Measurements from ENCODE around the gene TPH1. TPM values are rescaled to one million over a fixed set of nuclear protein-coding genes. Genes with fewer than 3 reads are reported as not detected.

Gene TPH1
- total RNA-seq, 1 experiment from 2014 or later: 0.07 TPM

GRCh38 chr11:18012906-18013781 is 32.9 kb downstream of the TPH1 start, which contains the start of gene SERGEF:
Gene SERGEF (minus strand): TSS chr11:18013047. CDS start chr11:18013010, 37 bp downstream.
- POLR2A ChIA-PET: interaction anchor here (0.8 kb wide), 1 partner anchor 102 kb away, joined by 4 read pairs; no protein-coding TSS in a partner anchor
- no peaks in the 10 kb centered on the region for H3K36me3 Mint-ChIP-seq
- TF ChIP-seq AFF4 (CRISPR knock-in tag; IDR thresholded peaks at IDR 0.05; ENCODE audit: borderline replicate concordance): 0 out of 2 replicates have a peak, but pooled peaks have one; percentile 36
- no peak for TF ChIP-seq MXD4 (CRISPR knock-in tag; IDR thresholded peaks at IDR 0.05; ENCODE audit: borderline replicate concordance)
- 0 out of 2 replicates have a peak, but pooled peaks have one; percentile 31 for TF ChIP-seq ZNF232 (CRISPR knock-in tag; IDR thresholded peaks at IDR 0.05)
- no peak for TF ChIP-seq HMGA2 (CRISPR knock-in tag; IDR thresholded peaks at IDR 0.05)
- peak; percentile 65 for TF ChIP-seq SP1 (CRISPR knock-in tag; conservative IDR thresholded peaks at IDR 0.05)
- TF ChIP-seq USF2 (CRISPR knock-in tag; IDR thresholded peaks at IDR 0.05): peak; percentile 51
- TF ChIP-seq, protein P1, sequence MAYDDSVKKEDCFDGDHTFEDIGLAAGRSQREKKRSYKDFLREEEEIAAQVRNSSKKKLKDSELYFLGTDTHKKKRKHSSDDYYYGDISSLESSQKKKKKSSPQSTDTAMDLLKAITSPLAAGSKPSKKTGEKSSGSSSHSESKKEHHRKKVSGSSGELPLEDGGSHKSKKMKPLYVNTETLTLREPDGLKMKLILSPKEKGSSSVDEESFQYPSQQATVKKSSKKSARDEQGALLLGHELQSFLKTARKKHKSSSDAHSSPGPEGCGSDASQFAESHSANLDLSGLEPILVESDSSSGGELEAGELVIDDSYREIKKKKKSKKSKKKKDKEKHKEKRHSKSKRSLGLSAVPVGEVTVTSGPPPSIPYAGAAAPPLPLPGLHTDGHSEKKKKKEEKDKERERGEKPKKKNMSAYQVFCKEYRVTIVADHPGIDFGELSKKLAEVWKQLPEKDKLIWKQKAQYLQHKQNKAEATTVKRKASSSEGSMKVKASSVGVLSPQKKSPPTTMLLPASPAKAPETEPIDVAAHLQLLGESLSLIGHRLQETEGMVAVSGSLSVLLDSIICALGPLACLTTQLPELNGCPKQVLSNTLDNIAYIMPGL (CRISPR knock-in tag; IDR thresholded peaks at IDR 0.05): peak; percentile 37; the same call in 1 of the 2 replicates
- no peak for TF ChIP-seq CTCF (IDR thresholded peaks at IDR 0.05)
- no peak for TF ChIP-seq PRRX2 (CRISPR knock-in tag; IDR thresholded peaks at IDR 0.05)
- no peak for TF ChIP-seq ZNF671 (CRISPR knock-in tag; IDR thresholded peaks at IDR 0.05)
- TF ChIP-seq SMAD4 (CRISPR knock-in tag; IDR thresholded peaks at IDR 0.05): no peak
- TF ChIP-seq FOXP4 (CRISPR knock-in tag; IDR thresholded peaks at IDR 0.05): 0 out of 2 replicates have a peak, but pooled peaks have one; percentile 66
- no peak for TF ChIP-seq JUN (CRISPR knock-in tag; IDR thresholded peaks at IDR 0.05)
- peak; percentile 48; the same call in 1 of the 2 replicates for TF ChIP-seq MAX (CRISPR knock-in tag; IDR thresholded peaks at IDR 0.05)
- TF ChIP-seq E2F5 (CRISPR knock-in tag; IDR thresholded peaks at IDR 0.05): peak; percentile 68; the same call in 1 of the 2 replicates
- TF ChIP-seq RORB (CRISPR knock-in tag; IDR thresholded peaks at IDR 0.05): no peak
- TF ChIP-seq CDX4 (CRISPR knock-in tag; IDR thresholded peaks at IDR 0.05; ENCODE audit: borderline replicate concordance): no peak
- TF ChIP-seq ZNF263 (CRISPR knock-in tag; IDR thresholded peaks at IDR 0.05; ENCODE audit: low read depth): no peak
- TF ChIP-seq ESRRA (CRISPR knock-in tag; IDR thresholded peaks at IDR 0.05; ENCODE audit: borderline replicate concordance): no peak; the same call in 1 of the 2 replicates
- no peak for TF ChIP-seq TEAD1 (CRISPR knock-in tag; IDR thresholded peaks at IDR 0.05)

More at GRCh38 chr11:18012906-18013781, 32.9 kb downstream of the TPH1 start, which contains the start of gene SERGEF:
- Mint-ChIP-seq H3K4me3 (peak within 1 kb of the TSS; percentile 100), H3K27ac (peak within 1 kb of the TSS; percentile 99), H3K4me1 (peaks cover 31% of the 10 kb centered on the region), H3K27me3 (ENCODE audit: low read depth) (peaks cover 27% of the 10 kb centered on the region), H3K9me3 (no peaks in the 10 kb centered on the region)
- DNase-seq (ENCODE audit: low spot score) (peak; percentile 94), ATAC-seq (peak; percentile 94)
- CTCF ChIA-PET: interaction anchor here (0.6 to 3.3 kb wide), 14 partner anchors 14 to 282 kb away, joined by 3 to 14 read pairs (median 4); partner anchors contain the start of gene SAAL1
